OCI-LY3 (cell line): ENCODE measurements around the gene SPSB1.

Experiments
- H2AFZ ChIP-seq: fragments of 200-600, 300-600 bp; shearing (Covaris generic); 2 replicates; pipeline ENCODE4 v1.6.0; 2014; ENCODE audit warnings: antibody characterized with exemption, low read depth, low read length
- H3K27ac ChIP-seq: fragments of 200-600, 300-600 bp; sonication (generic); 2 replicates; pipeline ENCODE4 v1.5.1; 2014; ENCODE audit warnings: mild to moderate bottlenecking, low read length, moderate library complexity, mixed read lengths
- H3K27me3 ChIP-seq: fragments of 200-600, 300-600 bp; sonication (generic); 2 replicates; pipeline ENCODE4 v1.6.1; 2014; ENCODE audit warnings: low read depth, low read length, mixed read lengths
- H3K36me3 ChIP-seq: fragments of 200-600, 300-600 bp; sonication (generic); replicated peaks from 2 replicates; pipeline ENCODE3; 2014; ENCODE audit warnings: low read depth, low read length, mixed read lengths
- H3K4me1 ChIP-seq: fragments of 300-600, 200-600 bp; sonication (generic); 2 replicates; pipeline ENCODE4 v1.6.1; 2014; ENCODE audit warnings: low read length, mixed read lengths
- H3K4me2 ChIP-seq: fragments of 200-600, 300-600 bp; sonication (generic); 2 replicates; pipeline ENCODE4 v1.6.1; 2014; ENCODE audit warnings: low read length, mixed read lengths
- H3K4me3 ChIP-seq: fragments of 300-600, 200-600 bp; sonication (generic); 2 replicates; pipeline ENCODE4 v1.5.1; 2014; ENCODE audit warnings: antibody characterized with exemption, mild to moderate bottlenecking, low read length, moderate library complexity
- H3K79me2 ChIP-seq: fragments of 300-600, 200-600 bp; shearing (Covaris generic); 2 replicates; pipeline ENCODE4 v1.6.1; 2014; ENCODE audit warnings: mild to moderate bottlenecking, low read length, mixed read lengths
- H3K9ac ChIP-seq: fragments of 300-600, 200-600 bp; shearing (Covaris generic); 2 replicates; pipeline ENCODE4 v1.6.0; 2014; ENCODE audit warnings: mild to moderate bottlenecking, low read length, moderate library complexity
- H3K9me3 ChIP-seq: fragments of 200-600, 300-600 bp; shearing (Covaris generic); 2 replicates; pipeline ENCODE4 v1.6.1; 2014; ENCODE audit warnings: low read length, mixed read lengths; ENCODE audit not compliant: insufficient read depth
- H4K20me1 ChIP-seq: fragments of 200-600, 300-600 bp; sonication (generic); 2 replicates; pipeline ENCODE4 v1.6.1; 2016; ENCODE audit warnings: low read length, mixed read lengths; ENCODE audit not compliant: insufficient read depth
- EZH2phosphoT487 ChIP-seq: fragments of 200-600 bp; shearing (Covaris generic); IDR thresholded peaks from 2 replicates; pipeline ENCODE4 v1.6.1; 2018; ENCODE audit warnings: antibody characterized with exemption, mixed run types, low read depth
- TF ChIP-seq, protein P1 (sequence below): fragments of 200-600, 300-600 bp; sonication (generic); IDR thresholded peaks from 2 replicates; pipeline ENCODE4 v1.5.1; 2014; ENCODE audit warnings: antibody characterized with exemption, low read length, low read depth

Gene SPSB1

DNA sequence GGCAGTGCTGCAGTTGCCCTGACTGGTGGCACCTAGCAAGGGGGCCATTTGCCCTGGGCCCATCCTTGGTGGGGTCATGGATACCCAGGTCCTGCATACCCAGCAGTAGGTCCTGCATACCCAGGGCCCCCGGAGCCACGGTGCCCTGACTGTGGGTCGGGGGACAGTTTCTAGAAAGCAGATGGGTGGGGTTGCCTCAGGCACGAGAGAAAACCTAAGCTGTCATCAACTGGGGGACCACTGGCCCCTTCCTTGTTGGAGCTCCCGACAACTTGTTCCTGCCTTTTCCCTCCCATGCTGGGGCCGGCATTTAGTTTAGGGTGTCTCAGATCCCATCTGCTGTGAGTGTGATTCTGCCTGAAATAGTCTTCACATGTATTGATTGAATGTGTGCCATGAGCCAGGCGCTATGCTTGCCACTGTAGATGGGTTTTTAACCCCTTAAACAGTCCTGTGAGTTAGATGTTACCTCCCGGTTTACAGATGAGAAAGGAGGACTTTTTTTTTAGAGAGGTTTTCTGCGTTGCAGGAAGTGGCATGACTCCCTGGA is 15.6 kb downstream of the SPSB1 start:
- Histone ChIP-seq H3K27ac (no peak overlapping the region), H3K9ac (no peak overlapping the region), H3K9me3 (no peaks in the 10 kb centered on the region), H3K4me2 (no peak overlapping the region), H3K4me1 (no peaks in the 10 kb centered on the region), H3K4me3 (no peak overlapping the region), H3K27me3 (0 out of 2 replicates have a peak, but pooled peaks cover 4% of the 10 kb centered on the region), H3K79me2 (no peaks in the 10 kb centered on the region), H2AFZ (no peak overlapping the region), H3K36me3 (no peaks in the 10 kb centered on the region), H4K20me1 (no peaks in the 10 kb centered on the region)
- TF ChIP-seq, protein P1, sequence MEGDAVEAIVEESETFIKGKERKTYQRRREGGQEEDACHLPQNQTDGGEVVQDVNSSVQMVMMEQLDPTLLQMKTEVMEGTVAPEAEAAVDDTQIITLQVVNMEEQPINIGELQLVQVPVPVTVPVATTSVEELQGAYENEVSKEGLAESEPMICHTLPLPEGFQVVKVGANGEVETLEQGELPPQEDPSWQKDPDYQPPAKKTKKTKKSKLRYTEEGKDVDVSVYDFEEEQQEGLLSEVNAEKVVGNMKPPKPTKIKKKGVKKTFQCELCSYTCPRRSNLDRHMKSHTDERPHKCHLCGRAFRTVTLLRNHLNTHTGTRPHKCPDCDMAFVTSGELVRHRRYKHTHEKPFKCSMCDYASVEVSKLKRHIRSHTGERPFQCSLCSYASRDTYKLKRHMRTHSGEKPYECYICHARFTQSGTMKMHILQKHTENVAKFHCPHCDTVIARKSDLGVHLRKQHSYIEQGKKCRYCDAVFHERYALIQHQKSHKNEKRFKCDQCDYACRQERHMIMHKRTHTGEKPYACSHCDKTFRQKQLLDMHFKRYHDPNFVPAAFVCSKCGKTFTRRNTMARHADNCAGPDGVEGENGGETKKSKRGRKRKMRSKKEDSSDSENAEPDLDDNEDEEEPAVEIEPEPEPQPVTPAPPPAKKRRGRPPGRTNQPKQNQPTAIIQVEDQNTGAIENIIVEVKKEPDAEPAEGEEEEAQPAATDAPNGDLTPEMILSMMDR = no peak
- no peak for TF ChIP-seq EZH2phosphoT487

DNA sequence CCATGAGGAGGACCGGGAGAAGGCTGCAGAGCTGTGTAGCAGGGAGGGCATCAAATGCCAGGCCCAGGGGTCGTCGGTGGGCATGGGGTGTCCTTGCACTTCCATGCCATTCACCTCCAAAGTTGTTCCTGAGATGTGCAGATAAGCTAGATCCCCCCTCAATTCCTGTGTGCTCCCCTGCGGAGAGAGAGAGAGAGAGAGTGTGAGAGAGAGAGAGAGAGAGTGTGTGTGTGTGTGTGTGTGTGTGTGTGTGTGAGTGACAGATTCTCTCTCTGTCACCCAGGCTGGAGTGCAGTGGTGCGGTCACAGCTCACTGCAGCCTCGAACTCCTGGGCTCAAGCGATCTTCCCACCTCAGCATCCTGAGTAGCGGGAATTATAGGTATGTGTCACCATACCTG is 16.4 kb downstream of the SPSB1 start:
- Histone ChIP-seq H3K4me1 (no peaks in the 10 kb centered on the region), H3K27ac (no peak overlapping the region), H3K9ac (no peak overlapping the region), H3K27me3 (no peaks in the 10 kb centered on the region), H3K4me2 (no peak overlapping the region), H3K4me3 (no peak overlapping the region), H3K79me2 (no peaks in the 10 kb centered on the region), H4K20me1 (no peaks in the 10 kb centered on the region), H3K9me3 (no peaks in the 10 kb centered on the region), H3K36me3 (no peaks in the 10 kb centered on the region), H2AFZ (no peak overlapping the region)
- TF ChIP-seq EZH2phosphoT487 = no peak

GRCh38 chr1:9309991-9310390 is 17.3 kb downstream of the SPSB1 start:
- H3K9ac ChIP-seq = no peak overlapping the region
- no peak overlapping the region for H3K4me3 ChIP-seq
- no peaks in the 10 kb centered on the region for H4K20me1 ChIP-seq
- no peaks in the 10 kb centered on the region for H3K4me1 ChIP-seq
- TF ChIP-seq, protein P1 = no peak
- no peak for TF ChIP-seq EZH2phosphoT487
- no peaks in the 10 kb centered on the region for H3K27me3 ChIP-seq
- no peak overlapping the region for H3K27ac ChIP-seq
- no peaks in the 10 kb centered on the region for H3K36me3 ChIP-seq
- no peak overlapping the region for H3K4me2 ChIP-seq
- no peaks in the 10 kb centered on the region for H3K9me3 ChIP-seq
- no peaks in the 10 kb centered on the region for H3K79me2 ChIP-seq
- H2AFZ ChIP-seq = no peak overlapping the region

DNA sequence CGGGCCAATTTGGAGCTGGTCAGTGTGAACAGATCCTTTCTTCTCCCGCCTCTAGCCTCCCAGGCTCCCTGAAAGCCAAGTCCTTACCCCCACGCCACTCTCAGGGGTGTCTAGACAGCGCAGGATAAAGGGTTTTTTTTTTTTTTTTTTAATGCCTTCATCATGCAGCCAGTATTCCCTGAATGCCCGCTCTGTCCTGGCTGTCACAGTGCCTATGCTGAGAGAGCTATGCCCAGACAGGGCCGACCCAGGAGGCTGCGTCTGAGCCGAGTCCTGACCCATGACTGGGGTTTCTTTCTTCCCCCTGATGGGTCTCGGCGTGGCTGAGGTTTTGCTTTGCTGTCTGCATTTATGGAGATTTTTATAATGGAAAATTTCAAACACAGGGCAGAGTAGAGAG is 18.3 kb downstream of the SPSB1 start:
- peaks cover 8% of the 10 kb centered on the region for H3K4me1 ChIP-seq
- H3K27ac ChIP-seq = no peak overlapping the region
- H3K9me3 ChIP-seq = no peaks in the 10 kb centered on the region
- no peak overlapping the region for H3K9ac ChIP-seq
- TF ChIP-seq, protein P1 = no peak
- no peak for TF ChIP-seq EZH2phosphoT487
- no peak overlapping the region for H2AFZ ChIP-seq
- no peaks in the 10 kb centered on the region for H3K27me3 ChIP-seq
- H3K79me2 ChIP-seq = no peaks in the 10 kb centered on the region
- no peaks in the 10 kb centered on the region for H4K20me1 ChIP-seq
- no peak overlapping the region for H3K4me3 ChIP-seq
- no peaks in the 10 kb centered on the region for H3K36me3 ChIP-seq
- H3K4me2 ChIP-seq = no peak overlapping the region

DNA sequence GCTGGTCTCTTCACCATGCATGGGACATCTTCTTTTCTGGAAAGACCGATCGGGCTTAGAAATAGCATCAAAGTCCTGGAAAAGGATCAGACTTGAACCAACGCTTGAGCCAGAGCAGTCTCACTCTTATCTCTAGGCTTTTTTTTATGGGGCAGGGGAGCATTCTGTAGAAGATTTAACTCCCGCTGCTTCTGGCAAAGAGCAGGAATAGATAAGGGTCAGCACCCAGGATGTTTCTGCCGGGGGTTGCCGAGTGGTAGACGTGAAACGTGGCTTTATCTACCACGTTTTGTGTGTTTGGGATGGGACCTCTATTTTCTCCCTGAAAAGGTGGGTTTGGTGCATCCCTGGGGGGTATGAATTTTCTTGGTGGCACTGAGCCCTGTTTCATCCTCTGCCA is 18.8 kb downstream of the SPSB1 start:
- H4K20me1 ChIP-seq = no peaks in the 10 kb centered on the region
- H2AFZ ChIP-seq = no peak overlapping the region
- H3K9ac ChIP-seq = no peak overlapping the region
- H3K79me2 ChIP-seq = no peaks in the 10 kb centered on the region
- H3K36me3 ChIP-seq = no peaks in the 10 kb centered on the region
- H3K4me3 ChIP-seq = no peak overlapping the region
- peaks cover 11% of the 10 kb centered on the region for H3K4me1 ChIP-seq
- H3K4me2 ChIP-seq = no peak overlapping the region
- H3K9me3 ChIP-seq = no peaks in the 10 kb centered on the region
- no peaks in the 10 kb centered on the region for H3K27me3 ChIP-seq
- TF ChIP-seq EZH2phosphoT487 = no peak
- TF ChIP-seq, protein P1 = no peak
- no peak overlapping the region for H3K27ac ChIP-seq
